Activated naive CD8-positive, alpha-beta T cell (primary cell): ENCODE results near the gene CDH12.
"Not testable (repeated sequence)": the region's sequence is repeated elsewhere in the genome, so short reads cannot be mapped to it uniquely, and the experiment has no call there.

Experiments used
- H3K27ac Mint-ChIP-seq: one replicate; pipeline ENCODE4 v1.8.0; 2021; ENCODE audit warnings: mixed read lengths
- H3K27me3 Mint-ChIP-seq: one replicate; pipeline ENCODE4 v1.8.0; 2021; ENCODE audit warnings: mixed read lengths
- H3K36me3 Mint-ChIP-seq: one replicate; pipeline ENCODE4 v1.8.0; 2021; ENCODE audit warnings: mixed read lengths
- H3K4me1 Mint-ChIP-seq: one replicate; pipeline ENCODE4 v1.8.0; 2021; ENCODE audit warnings: low read depth, mixed read lengths
- H3K4me3 Mint-ChIP-seq: one replicate; pipeline ENCODE4 v1.8.0; 2021; ENCODE audit warnings: mild to moderate bottlenecking, mixed read lengths
- H3K9me3 Mint-ChIP-seq: one replicate; pipeline ENCODE4 v1.8.0; 2021; ENCODE audit warnings: low read depth, mixed read lengths

Gene CDH12

GRCh38 chr5:22154779-22155178 is 698.4 kb downstream of the CDH12 start:
- H3K27me3 Mint-ChIP-seq, H3K36me3 Mint-ChIP-seq, H3K4me1 Mint-ChIP-seq, H3K27ac Mint-ChIP-seq, H3K9me3 Mint-ChIP-seq, H3K4me3 Mint-ChIP-seq: not testable (repeated sequence)

- H3K27me3 Mint-ChIP-seq, H3K4me3 Mint-ChIP-seq, H3K27ac Mint-ChIP-seq, H3K4me1 Mint-ChIP-seq, H3K36me3 Mint-ChIP-seq, H3K9me3 Mint-ChIP-seq: not testable (repeated sequence)
These were observed 701.3 kb downstream of the CDH12 start for GRCh38 chr5:22151801-22152200.

- not testable (repeated sequence) for H3K36me3 Mint-ChIP-seq, H3K4me3 Mint-ChIP-seq, H3K9me3 Mint-ChIP-seq, H3K27ac Mint-ChIP-seq, H3K27me3 Mint-ChIP-seq, H3K4me1 Mint-ChIP-seq
These were observed 712.7 kb downstream of the CDH12 start for GRCh38 chr5:22140418-22140817.

GRCh38 chr5:22139662-22140300 is 713.4 kb downstream of the CDH12 start:
- not testable (repeated sequence) for H3K36me3 Mint-ChIP-seq, H3K27me3 Mint-ChIP-seq, H3K27ac Mint-ChIP-seq, H3K4me1 Mint-ChIP-seq, H3K9me3 Mint-ChIP-seq, H3K4me3 Mint-ChIP-seq

GRCh38 chr5:22111320-22111719 is 741.8 kb downstream of the CDH12 start:
- Mint-ChIP-seq H3K4me3 (no peak overlapping the region), H3K27me3 (no peaks in the 10 kb centered on the region), H3K36me3 (no peaks in the 10 kb centered on the region), H3K27ac (no peak overlapping the region), H3K4me1 (no peaks in the 10 kb centered on the region), H3K9me3 (peaks cover 4% of the 10 kb centered on the region)

GRCh38 chr5:22109315-22109714 is 743.8 kb downstream of the CDH12 start:
- Mint-ChIP-seq H3K4me1 (no peaks in the 10 kb centered on the region), H3K27me3 (no peaks in the 10 kb centered on the region), H3K27ac (no peak overlapping the region), H3K36me3 (no peaks in the 10 kb centered on the region), H3K9me3 (no peaks in the 10 kb centered on the region), H3K4me3 (no peak overlapping the region)

- Mint-ChIP-seq H3K27me3 (no peaks in the 10 kb centered on the region), H3K4me3 (no peak overlapping the region), H3K36me3 (no peaks in the 10 kb centered on the region), H3K4me1 (no peaks in the 10 kb centered on the region), H3K9me3 (no peaks in the 10 kb centered on the region), H3K27ac (no peak overlapping the region)
These were observed 744.6 kb downstream of the CDH12 start for GRCh38 chr5:22108545-22108944.

- H3K4me3 Mint-ChIP-seq: no peak overlapping the region
- no peak overlapping the region for H3K27ac Mint-ChIP-seq
- no peaks in the 10 kb centered on the region for H3K4me1 Mint-ChIP-seq
- H3K9me3 Mint-ChIP-seq: no peaks in the 10 kb centered on the region
- H3K27me3 Mint-ChIP-seq: no peaks in the 10 kb centered on the region
- no peaks in the 10 kb centered on the region for H3K36me3 Mint-ChIP-seq
These were observed 750.3 kb downstream of the CDH12 start for GRCh38 chr5:22102823-22103359.

GRCh38 chr5:22088517-22088916 is 764.6 kb downstream of the CDH12 start:
- Mint-ChIP-seq H3K27ac (no peak overlapping the region), H3K9me3 (peaks cover 5% of the 10 kb centered on the region), H3K27me3 (no peaks in the 10 kb centered on the region), H3K4me3 (no peak overlapping the region), H3K36me3 (no peaks in the 10 kb centered on the region), H3K4me1 (no peaks in the 10 kb centered on the region)

GRCh38 chr5:22079566-22079965 is 773.6 kb downstream of the CDH12 start:
- Mint-ChIP-seq H3K27ac (no peak overlapping the region), H3K4me3 (no peak overlapping the region), H3K4me1 (no peaks in the 10 kb centered on the region), H3K9me3 (no peaks in the 10 kb centered on the region), H3K27me3 (no peaks in the 10 kb centered on the region), H3K36me3 (no peaks in the 10 kb centered on the region)

GRCh38 chr5:22079002-22079401 is 774.1 kb downstream of the CDH12 start:
- H3K9me3 Mint-ChIP-seq: no peaks in the 10 kb centered on the region
- no peaks in the 10 kb centered on the region for H3K4me1 Mint-ChIP-seq
- H3K36me3 Mint-ChIP-seq: no peaks in the 10 kb centered on the region
- no peak overlapping the region for H3K4me3 Mint-ChIP-seq
- no peaks in the 10 kb centered on the region for H3K27me3 Mint-ChIP-seq
- no peak overlapping the region for H3K27ac Mint-ChIP-seq

- Mint-ChIP-seq H3K4me1 (no peaks in the 10 kb centered on the region), H3K9me3 (peaks cover 5% of the 10 kb centered on the region), H3K4me3 (no peak overlapping the region), H3K27me3 (no peaks in the 10 kb centered on the region), H3K36me3 (no peaks in the 10 kb centered on the region), H3K27ac (no peak overlapping the region)
These were observed 776.6 kb downstream of the CDH12 start for GRCh38 chr5:22076586-22076985.

GRCh38 chr5:22070186-22070728 is 782.9 kb downstream of the CDH12 start:
- no peaks in the 10 kb centered on the region for H3K36me3 Mint-ChIP-seq

GRCh38 chr5:22063717-22064116 is 789.4 kb downstream of the CDH12 start:
- Mint-ChIP-seq H3K27ac (no peak overlapping the region), H3K27me3 (no peaks in the 10 kb centered on the region), H3K4me1 (no peaks in the 10 kb centered on the region), H3K36me3 (no peaks in the 10 kb centered on the region), H3K9me3 (peaks cover 11% of the 10 kb centered on the region), H3K4me3 (no peak overlapping the region)

More at GRCh38 chr5:22070186-22070728, 782.9 kb downstream of the CDH12 start:
- no peak overlapping the region for H3K27ac Mint-ChIP-seq
- H3K4me3 Mint-ChIP-seq: no peak overlapping the region
- H3K27me3 Mint-ChIP-seq: no peaks in the 10 kb centered on the region
- H3K9me3 Mint-ChIP-seq: peaks cover 8% of the 10 kb centered on the region
- H3K4me1 Mint-ChIP-seq: no peaks in the 10 kb centered on the region

GRCh38 chr5:22058620-22059019 is 794.5 kb downstream of the CDH12 start:
- H3K27me3 Mint-ChIP-seq: no peaks in the 10 kb centered on the region
- no peak overlapping the region for H3K4me3 Mint-ChIP-seq
- peaks cover 17% of the 10 kb centered on the region for H3K9me3 Mint-ChIP-seq
- no peaks in the 10 kb centered on the region for H3K4me1 Mint-ChIP-seq
- no peak overlapping the region for H3K27ac Mint-ChIP-seq
- H3K36me3 Mint-ChIP-seq: no peaks in the 10 kb centered on the region

- Mint-ChIP-seq H3K27ac (no peak overlapping the region), H3K4me3 (no peak overlapping the region), H3K36me3 (no peaks in the 10 kb centered on the region), H3K27me3 (no peaks in the 10 kb centered on the region), H3K9me3 (peaks cover 13% of the 10 kb centered on the region), H3K4me1 (no peaks in the 10 kb centered on the region)
These were observed 796.1 kb downstream of the CDH12 start for GRCh38 chr5:22057012-22057411.
